Measurements from ENCODE around the gene TTC39B. TPM values are rescaled to one million over a fixed set of nuclear protein-coding genes. Genes with fewer than 3 reads are reported as not detected.

TTC39B gene
- total and polyA plus RNA-seq, 2 donors (not counting 3 experiments of a cell fraction or from before 2014, with no cell fraction given): 1.0 to 5.4 TPM

DNA sequence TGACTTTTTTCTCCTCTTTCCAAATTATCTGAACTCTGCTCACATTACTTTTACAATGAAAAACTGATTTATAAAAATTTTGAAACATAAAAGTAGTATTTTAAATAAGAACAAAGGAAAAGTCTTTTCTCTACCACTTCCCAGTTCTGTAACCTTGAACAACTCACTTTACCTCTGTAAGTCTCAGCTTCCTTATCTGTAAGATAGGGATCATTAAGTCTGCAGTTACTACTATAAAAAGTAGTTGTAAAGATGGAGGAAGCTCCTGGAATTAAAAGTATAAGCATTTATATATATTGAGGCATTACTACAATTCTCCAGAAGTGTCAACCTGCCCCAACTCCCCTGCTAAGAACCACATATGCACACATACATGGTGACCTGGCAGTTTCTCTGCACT, 88.0 kb downstream of the TTC39B start:
- DNase-seq (ENCODE audit: low read depth, low spot score): no peak
- no peak overlapping the region for H3K27ac ChIP-seq (ENCODE audit: insufficient read depth, low read depth, low read length)
- no peaks in the 10 kb centered on the region for H3K4me1 ChIP-seq (ENCODE audit: control insufficient read depth, extremely low read depth, insufficient read depth, low read length)
- dilution Hi-C loops (cut with MboI; ENCODE audit: extremely low pct_ligation_motif_present, low sequenced_read_pairs): no loop called here
- no peak for FAIRE-seq
- BruUV-seq (replicated peaks): no TSS peak
- H3K4me3 ChIP-seq (replicated peaks in 1 of 3; ENCODE audit: insufficient read depth in 1 of 3, low read depth in 1 of 3, low read length in 3 of 3): no peak overlapping the region
- no peak overlapping the region for H2AFZ ChIP-seq (ENCODE audit: low read depth, low read length)
- no peak overlapping the region for H3K9ac ChIP-seq (replicated peaks; ENCODE audit: extremely low read depth, insufficient read depth, low read length)
- intact Hi-C loops (cut with micrococcal nuclease): no loop called here
- H4K20me1 ChIP-seq (replicated peaks; ENCODE audit: control insufficient read depth, extremely low read depth, insufficient read depth, low read length): no peaks in the 10 kb centered on the region
- no peaks in the 10 kb centered on the region for H3K27me3 ChIP-seq (ENCODE audit: control insufficient read depth in 2 of 2, insufficient read depth in 2 of 2, low read length in 2 of 2)
- no peak overlapping the region for H3K4me2 ChIP-seq (ENCODE audit: insufficient read depth, low read length)
- ChIA-PET CTCF (interaction anchor here (1.9 kb wide), 1 partner anchor 12 kb away, joined by 7 read pairs; no protein-coding TSS in a partner anchor), POLR2A (no interaction called here)
- H3K36me3 ChIP-seq (ENCODE audit: control insufficient read depth in 2 of 2, extremely low read depth in 1 of 2, insufficient read depth in 2 of 2, low read length in 2 of 2): no peaks in the 10 kb centered on the region
- TF ChIP-seq JUN (IDR thresholded peaks at IDR 0.05; ENCODE audit: borderline replicate concordance, insufficient read depth, insufficient read length, low read depth) (no peak), FOS (IDR thresholded peaks at IDR 0.05; ENCODE audit: borderline replicate concordance, insufficient read depth, low read length) (no peak), GATA2 (IDR thresholded peaks at IDR 0.05; ENCODE audit: insufficient read depth, insufficient read length, low read depth, low read length) (no peak), MAX (IDR thresholded peaks at IDR 0.05; ENCODE audit: insufficient read depth, insufficient read length) (no peak), POLR2AphosphoS5 (IDR thresholded peaks at IDR 0.05; ENCODE audit: insufficient read depth, low read depth, low read length) (no peak), POLR2A (IDR thresholded peaks at IDR 0.05; ENCODE audit: low read depth, low read length) (no peak), CTCF (IDR thresholded peaks at IDR 0.05; ENCODE audit: extremely low read depth in 1 of 2, insufficient read depth in 1 of 2, low read depth in 1 of 2, low read length in 2 of 2) (no peak), EZH2 (IDR thresholded peaks at IDR 0.05; ENCODE audit: borderline replicate concordance, low read depth, low read length, severe bottlenecking) (no peak), MYC (IDR thresholded peaks at IDR 0.05; ENCODE audit: low read depth, low read length) (no peak)
- H3K9me3 ChIP-seq (replicated peaks; ENCODE audit: control insufficient read depth, insufficient read depth, low read length): no peaks in the 10 kb centered on the region
- H3K9me1 ChIP-seq (replicated peaks; ENCODE audit: control insufficient read depth, extremely low read depth, insufficient read depth, low read length): no peaks in the 10 kb centered on the region
- H3K79me2 ChIP-seq (ENCODE audit: control insufficient read depth, insufficient read depth, low read length): no peaks in the 10 kb centered on the region

All from endothelial cell of umbilical vein (primary cell).